ENCODE results near the gene GRP.

GRP gene

DNA sequence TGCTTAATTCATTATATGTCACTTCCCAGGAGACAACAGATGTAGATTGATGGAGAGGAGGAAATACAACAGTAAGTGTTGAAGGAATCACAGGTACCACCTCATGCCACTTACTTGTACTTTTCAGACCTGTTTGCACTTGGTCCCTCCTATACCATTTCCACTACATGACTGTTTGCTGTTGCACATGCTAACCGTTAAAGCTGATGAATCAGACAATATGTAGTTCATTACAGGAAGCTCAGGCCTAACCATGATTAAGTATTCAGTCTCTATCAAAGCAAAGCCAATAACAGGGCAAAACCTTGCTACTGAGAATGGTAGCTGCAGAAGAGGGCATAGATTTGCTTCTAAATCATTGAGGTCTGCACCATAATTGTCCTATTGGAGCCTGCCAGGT is 30.2 kb upstream of the GRP start:
- H3K4me3 ChIP-seq (ENCODE audit: low read depth, low read length), result no peak overlapping the region
- DNase-seq (ENCODE audit: low read depth), result no peak
- TF ChIP-seq, protein P1, sequence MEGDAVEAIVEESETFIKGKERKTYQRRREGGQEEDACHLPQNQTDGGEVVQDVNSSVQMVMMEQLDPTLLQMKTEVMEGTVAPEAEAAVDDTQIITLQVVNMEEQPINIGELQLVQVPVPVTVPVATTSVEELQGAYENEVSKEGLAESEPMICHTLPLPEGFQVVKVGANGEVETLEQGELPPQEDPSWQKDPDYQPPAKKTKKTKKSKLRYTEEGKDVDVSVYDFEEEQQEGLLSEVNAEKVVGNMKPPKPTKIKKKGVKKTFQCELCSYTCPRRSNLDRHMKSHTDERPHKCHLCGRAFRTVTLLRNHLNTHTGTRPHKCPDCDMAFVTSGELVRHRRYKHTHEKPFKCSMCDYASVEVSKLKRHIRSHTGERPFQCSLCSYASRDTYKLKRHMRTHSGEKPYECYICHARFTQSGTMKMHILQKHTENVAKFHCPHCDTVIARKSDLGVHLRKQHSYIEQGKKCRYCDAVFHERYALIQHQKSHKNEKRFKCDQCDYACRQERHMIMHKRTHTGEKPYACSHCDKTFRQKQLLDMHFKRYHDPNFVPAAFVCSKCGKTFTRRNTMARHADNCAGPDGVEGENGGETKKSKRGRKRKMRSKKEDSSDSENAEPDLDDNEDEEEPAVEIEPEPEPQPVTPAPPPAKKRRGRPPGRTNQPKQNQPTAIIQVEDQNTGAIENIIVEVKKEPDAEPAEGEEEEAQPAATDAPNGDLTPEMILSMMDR (IDR thresholded peaks at IDR 0.05; ENCODE audit: control insufficient read depth, extremely low read depth, insufficient read depth), result no peak

DNA sequence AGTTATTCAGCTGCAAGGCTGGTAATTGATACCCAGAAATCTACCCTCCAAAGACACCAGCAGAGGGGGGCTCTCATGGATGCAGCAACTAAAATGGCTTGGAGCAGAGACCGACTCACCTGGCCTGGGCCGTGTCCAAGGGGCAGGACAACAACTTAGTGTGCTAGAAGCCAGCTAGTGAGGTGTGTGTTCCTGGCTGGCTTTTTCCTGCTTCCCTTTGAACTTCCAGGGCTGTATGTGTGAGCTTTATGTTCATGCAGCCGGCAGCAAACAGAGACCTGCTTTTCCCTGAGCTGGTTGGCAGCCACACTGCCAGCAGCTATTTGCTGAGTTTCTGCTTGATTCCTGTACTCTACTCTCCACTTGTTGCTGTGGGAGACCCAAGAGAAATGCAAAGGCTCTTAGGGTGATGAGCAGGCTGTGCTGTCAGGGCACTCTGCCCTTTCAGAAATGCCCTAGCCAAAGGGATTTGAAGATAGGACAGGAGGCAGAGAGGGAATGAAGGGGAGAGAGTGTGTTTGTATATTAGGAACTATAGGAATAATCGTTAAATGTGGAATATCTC is 23.7 kb upstream of the GRP start:
- H3K4me3 ChIP-seq (ENCODE audit: low read depth, low read length), result no peak overlapping the region
- DNase-seq (ENCODE audit: low read depth), result peak; percentile 27
- TF ChIP-seq, protein P1 (IDR thresholded peaks at IDR 0.05; ENCODE audit: control insufficient read depth, extremely low read depth, insufficient read depth), result no peak

DNA sequence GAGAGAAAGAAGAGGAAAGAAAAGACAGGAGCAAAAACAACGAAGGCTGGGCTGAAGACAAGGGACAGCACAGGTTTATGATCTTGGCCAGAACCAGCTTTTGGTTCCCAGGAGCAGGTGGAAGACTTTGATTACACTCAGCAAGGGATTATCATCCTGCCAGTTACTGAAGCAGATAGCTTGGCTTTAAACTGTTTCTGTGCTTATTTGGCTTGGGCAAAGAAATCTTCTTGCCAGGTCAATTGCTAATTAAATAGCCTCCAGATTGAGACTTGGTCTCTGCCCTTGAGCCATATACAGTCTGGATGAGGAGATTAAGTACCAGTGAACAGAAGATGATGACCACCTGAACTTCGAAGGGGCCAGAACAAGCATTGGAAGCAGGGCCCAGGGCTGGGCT is 22.3 kb upstream of the GRP start:
- TF ChIP-seq, protein P1 (IDR thresholded peaks at IDR 0.05; ENCODE audit: control insufficient read depth, extremely low read depth, insufficient read depth), result no peak
- no peak for DNase-seq (ENCODE audit: low read depth)
- no peak overlapping the region for H3K4me3 ChIP-seq (ENCODE audit: low read depth, low read length)

DNA sequence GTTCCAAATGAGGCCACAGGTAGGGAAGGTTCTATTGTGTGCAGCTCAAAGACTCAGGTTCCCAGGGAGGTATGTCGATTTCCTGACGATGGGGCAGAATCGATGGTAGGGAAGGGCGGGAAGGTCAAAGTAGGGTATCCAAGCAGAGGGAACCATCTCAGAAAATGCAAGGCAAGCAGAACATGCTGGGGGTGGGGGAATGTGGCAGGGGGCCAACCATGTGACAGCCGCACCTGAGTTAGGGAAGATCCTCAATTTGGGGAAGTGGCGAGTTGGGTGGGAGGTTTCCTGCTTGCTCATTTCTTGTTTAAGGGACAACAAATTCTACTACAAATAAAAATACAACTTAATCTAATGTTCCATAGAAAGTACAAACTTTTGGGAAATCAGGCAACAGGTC is 21.7 kb upstream of the GRP start:
- no peak for DNase-seq (ENCODE audit: low read depth)
- H3K4me3 ChIP-seq (ENCODE audit: low read depth, low read length), result no peak overlapping the region
- TF ChIP-seq, protein P1 (IDR thresholded peaks at IDR 0.05; ENCODE audit: control insufficient read depth, extremely low read depth, insufficient read depth), result no peak

DNA sequence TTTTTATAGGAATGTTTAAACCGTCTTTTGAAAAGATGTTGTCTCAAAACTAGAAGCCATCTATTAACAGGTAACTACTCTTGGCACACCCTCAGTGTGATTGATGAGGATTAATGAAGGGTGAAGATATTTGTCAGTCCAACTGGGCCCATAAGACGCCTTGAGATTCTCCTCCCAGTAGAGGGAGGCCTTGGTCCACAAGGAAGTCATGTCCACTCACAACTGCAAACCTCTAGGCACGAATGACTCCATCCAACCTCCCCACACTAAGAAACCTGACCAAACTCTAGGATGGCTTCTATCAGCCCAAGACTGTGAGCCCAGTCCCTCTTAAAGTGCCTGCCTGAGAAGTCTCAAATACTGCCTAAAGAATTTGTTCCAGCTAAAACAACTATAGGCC is 19.2 kb upstream of the GRP start:
- TF ChIP-seq, protein P1 (IDR thresholded peaks at IDR 0.05; ENCODE audit: control insufficient read depth, extremely low read depth, insufficient read depth), result peak; percentile 17; the same call in 1 of the 2 replicates
- no peak overlapping the region for H3K4me3 ChIP-seq (ENCODE audit: low read depth, low read length)
- DNase-seq (ENCODE audit: low read depth), result no peak

DNA sequence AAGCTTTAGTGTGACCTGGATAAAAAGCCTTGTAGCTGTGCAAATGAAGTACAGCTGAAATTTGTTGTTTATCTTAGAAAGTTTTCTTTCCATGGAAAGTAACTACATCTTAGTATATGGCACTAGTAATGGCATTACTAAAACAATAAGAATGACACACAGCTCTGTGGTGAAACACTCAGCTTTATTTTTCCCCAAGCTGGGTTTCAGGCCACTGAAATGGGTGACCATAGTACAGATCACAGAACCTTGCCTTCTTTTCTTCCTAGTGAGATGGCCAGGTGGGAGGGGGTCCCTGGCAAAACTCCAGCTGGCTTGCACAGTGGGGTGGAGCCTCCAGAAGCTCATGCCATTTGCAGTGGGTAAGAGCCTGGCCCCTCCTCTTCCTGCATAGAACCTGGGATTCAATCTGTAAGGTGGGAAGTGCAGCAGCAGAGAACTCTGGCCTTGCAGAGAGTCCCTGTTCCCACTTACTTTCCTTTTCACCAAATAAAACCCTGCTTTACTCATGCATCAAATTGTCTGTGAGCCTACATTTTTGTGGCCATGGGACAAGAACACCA is 17.6 kb upstream of the GRP start:
- TF ChIP-seq, protein P1 (IDR thresholded peaks at IDR 0.05; ENCODE audit: control insufficient read depth, extremely low read depth, insufficient read depth), result no peak
- DNase-seq (ENCODE audit: low read depth), result no peak
- no peak overlapping the region for H3K4me3 ChIP-seq (ENCODE audit: low read depth, low read length)

DNA sequence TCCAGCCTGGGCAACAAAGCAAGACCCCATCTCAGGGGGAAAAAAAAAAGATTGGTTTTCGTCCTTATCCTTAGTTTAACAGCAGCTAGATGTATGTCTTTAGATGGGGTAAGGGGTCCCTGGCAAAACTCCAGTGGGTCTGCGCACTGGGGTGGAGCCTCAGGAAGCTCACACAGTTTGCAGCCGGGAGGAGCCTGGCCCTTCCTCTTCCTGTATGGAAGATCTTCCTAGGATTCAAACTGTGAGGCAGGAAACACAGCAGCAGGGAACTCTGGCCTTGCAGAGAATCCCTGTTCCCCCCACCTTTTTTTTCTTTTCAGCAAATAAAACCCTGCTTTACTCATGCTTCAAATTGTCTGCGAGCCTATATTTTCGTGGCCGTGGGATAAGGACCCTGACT is 12.5 kb upstream of the GRP start:
- no peak overlapping the region for H3K4me3 ChIP-seq (ENCODE audit: low read depth, low read length)
- no peak for DNase-seq (ENCODE audit: low read depth)
- TF ChIP-seq, protein P1 (IDR thresholded peaks at IDR 0.05; ENCODE audit: control insufficient read depth, extremely low read depth, insufficient read depth), result no peak

Measured in LNCaP clone FGC (cell line).